OCI-LY7 (cell line): Measurements from ENCODE around the gene RHBDD1. TPM values are rescaled to one million over a fixed set of nuclear protein-coding genes. Genes with fewer than 3 reads are reported as not detected.

ENCODE experiments used
- BruUV-seq: library from RNA; stranded (reverse); fragments of 400-500 nt; replicated peaks from 2 replicates; lab custom pipeline; 2021; lab: Mats Ljungman, UMichigan
- CTCF ChIA-PET: fragments of 300-600 bp; sonication (Branson Sonifier 250); formaldehyde crosslinking; loops from one replicate; lab custom pipeline; 2022; ENCODE audit warnings: antibody characterized with exemption; ENCODE audit not compliant: unreplicated experiment; lab: Charles Lee
- POLR2A ChIA-PET: fragments of 300-600 bp; sonication (Branson Sonifier 250); formaldehyde crosslinking; loops from one replicate; lab custom pipeline; 2022; ENCODE audit warnings: antibody characterized with exemption; lab: Charles Lee
- DNase-seq: peaks from one replicate; pipeline ENCODE4 v3.0.0-alpha.2; 2015; ENCODE audit warnings: low spot score
- H2AFZ ChIP-seq: fragments of 200-600 bp; sonication (generic), shearing (Covaris generic); 2 replicates; pipeline ENCODE4 v1.6.1; 2014; ENCODE audit warnings: mild to moderate bottlenecking, antibody characterized with exemption, low read length, moderate library complexity
- H3K27ac ChIP-seq: fragments of 200-600 bp; sonication (generic); 2 replicates; pipeline ENCODE4 v1.5.1; 2014; ENCODE audit warnings: mixed run types, low read depth, mild to moderate bottlenecking, moderate library complexity, low read length, inconsistent platforms; ENCODE audit not compliant: poor library complexity, severe bottlenecking
- H3K36me3 ChIP-seq: fragments of 200-600 bp; sonication (generic); 2 replicates; pipeline ENCODE4 v1.6.1; 2014; ENCODE audit warnings: mild to moderate bottlenecking, antibody characterized with exemption, low read length, moderate library complexity, mixed read lengths; ENCODE audit not compliant: insufficient read depth
- H3K4me1 ChIP-seq: fragments of 200-600 bp; sonication (generic); 2 replicates; pipeline ENCODE4 v1.5.1; 2014; ENCODE audit warnings: mild to moderate bottlenecking, low read length; ENCODE audit not compliant: insufficient read depth, poor library complexity, severe bottlenecking
- H3K4me2 ChIP-seq: fragments of 200-600 bp; sonication (generic); 2 replicates; pipeline ENCODE4 v1.6.1; 2014; ENCODE audit warnings: mild to moderate bottlenecking, low read length
- H3K4me3 ChIP-seq: fragments of 200-600 bp; sonication (generic); 2 replicates; pipeline ENCODE4 v1.5.1; 2014; ENCODE audit warnings: mild to moderate bottlenecking, low read depth, low read length; ENCODE audit not compliant: poor library complexity, severe bottlenecking
- H3K79me2 ChIP-seq: fragments of 200-600 bp; sonication (generic); 2 replicates; pipeline ENCODE4 v1.6.1; 2016; ENCODE audit warnings: low read depth, mild to moderate bottlenecking, low read length, moderate library complexity, mixed read lengths; ENCODE audit not compliant: insufficient read depth
- H3K9me2 ChIP-seq: fragments of 200-600 bp; sonication (generic); 2 replicates; pipeline ENCODE4 v1.6.1; 2016; ENCODE audit warnings: mild to moderate bottlenecking, low read length, mixed read lengths; ENCODE audit not compliant: insufficient read depth
- H3K9me3 ChIP-seq: fragments of 200-600 bp; sonication (generic); 2 replicates; pipeline ENCODE4 v1.6.1; 2014; ENCODE audit warnings: mild to moderate bottlenecking, mixed run types, low read length, mixed read lengths
- H4K20me1 ChIP-seq: fragments of 200-600 bp; sonication (generic); 2 replicates; pipeline ENCODE4 v1.6.1; 2014; ENCODE audit warnings: mild to moderate bottlenecking, antibody characterized with exemption, low read length, moderate library complexity, mixed read lengths; ENCODE audit not compliant: insufficient read depth
- CTCF ChIP-seq: fragments of 200-600 bp; sonication (generic); conservative IDR thresholded peaks from 2 replicates; pipeline ENCODE4 v1.5.1; 2014; ENCODE audit warnings: mild to moderate bottlenecking, antibody characterized with exemption, low read length, moderate library complexity, mixed read lengths
- EZH2phosphoT487 ChIP-seq: fragments of 200-600 bp; sonication (generic); IDR thresholded peaks from 2 replicates; pipeline ENCODE4 v1.6.1; 2018; ENCODE audit warnings: low read depth, borderline replicate concordance, mild to moderate bottlenecking, mixed run types, antibody characterized with exemption, low read length, moderate library complexity, mixed read lengths
- intact Hi-C: fragments of 100-400 bp; cut with micrococcal nuclease; formaldehyde crosslinking; loops from one replicate; pipeline ENCODE4 v1.10.0; 2022; ENCODE audit not compliant: unreplicated experiment
- total RNA-seq, 2 experiments: library from RNA; depleted of rRNA in 1 of 2; stranded (reverse); fragments of >200 nt in 1 of 2; shearing (Covaris generic) in 1 of 2; gene quantifications; 2 replicates each; pipeline ENCODE4 v1.2.3, GENCODE V29; 2014 to 2022

Gene RHBDD1
- total RNA-seq, 2 experiments from 2014 or later: 40.8 to 80.3 TPM

DNA sequence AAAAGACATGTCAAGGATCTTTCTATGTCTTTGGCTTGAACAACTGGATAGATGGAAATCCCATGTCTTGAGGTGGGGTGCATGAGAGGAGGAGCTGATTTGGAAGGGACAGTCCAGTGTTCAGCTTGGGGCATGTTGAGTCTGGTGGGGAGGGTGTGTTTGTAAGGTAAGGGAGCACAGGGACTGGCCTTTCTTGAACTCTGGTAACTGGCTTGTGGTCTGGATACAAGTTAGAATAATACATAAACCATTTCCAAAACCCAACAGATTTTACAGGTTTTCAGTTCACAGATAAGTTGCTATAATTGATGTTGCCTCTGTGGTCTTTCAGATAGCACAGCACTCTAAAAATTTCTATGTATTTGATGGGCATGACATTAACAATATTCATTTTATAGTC, 24.2 kb downstream of the RHBDD1 start:
- H3K27ac ChIP-seq: no peak overlapping the region
- no peaks in the 10 kb centered on the region for H3K9me3 ChIP-seq
- POLR2A ChIA-PET: interaction anchor here (0.6 to 1.1 kb wide), 3 partner anchors 13 to 31 kb away, joined by 3 to 5 read pairs (median 3); no protein-coding TSS in a partner anchor
- no peak overlapping the region for H3K4me2 ChIP-seq
- intact Hi-C loops: no loop called here
- H3K9me2 ChIP-seq: no peaks in the 10 kb centered on the region
- H3K36me3 ChIP-seq: peaks cover 11% of the 10 kb centered on the region
- TF ChIP-seq EZH2phosphoT487 (no peak), CTCF (no peak)
- DNase-seq: no peak
- no TSS peak for BruUV-seq
- CTCF ChIA-PET: no interaction called here
- no peak overlapping the region for H3K4me3 ChIP-seq
- H3K4me1 ChIP-seq: peaks cover 8% of the 10 kb centered on the region
- no peaks in the 10 kb centered on the region for H4K20me1 ChIP-seq
- no peaks in the 10 kb centered on the region for H3K79me2 ChIP-seq
- H2AFZ ChIP-seq: no peak overlapping the region

GRCh38 chr2:226862623-226863022, 26.8 kb downstream of the RHBDD1 start:
- Histone ChIP-seq H3K4me2 (peak overlapping the region; percentile 26; the same call in 1 of the 2 replicates), H3K9me2 (no peaks in the 10 kb centered on the region), H4K20me1 (no peaks in the 10 kb centered on the region), H3K4me3 (no peak overlapping the region), H3K9me3 (no peaks in the 10 kb centered on the region), H2AFZ (no peak overlapping the region), H3K27ac (no peak overlapping the region), H3K79me2 (no peaks in the 10 kb centered on the region), H3K4me1 (peaks cover 8% of the 10 kb centered on the region), H3K36me3 (peaks cover 29% of the 10 kb centered on the region)
- ChIA-PET POLR2A (interaction anchor here (0.6 to 2.2 kb wide), 11 partner anchors 10 to 47 kb away, joined by 3 to 14 read pairs (median 5); no protein-coding TSS in a partner anchor), CTCF (no interaction called here)
- BruUV-seq: no TSS peak
- no peak for TF ChIP-seq EZH2phosphoT487
- TF ChIP-seq CTCF: no peak
- DNase-seq: peak; percentile 7
- intact Hi-C loops: no loop called here

GRCh38 chr2:226865273-226865672, 29.4 kb downstream of the RHBDD1 start:
- Histone ChIP-seq H3K4me1 (peaks cover 8% of the 10 kb centered on the region), H2AFZ (no peak overlapping the region), H3K9me3 (no peaks in the 10 kb centered on the region), H3K4me3 (no peak overlapping the region), H3K79me2 (no peaks in the 10 kb centered on the region), H3K27ac (no peak overlapping the region), H3K4me2 (no peak overlapping the region), H4K20me1 (no peaks in the 10 kb centered on the region), H3K9me2 (no peaks in the 10 kb centered on the region), H3K36me3 (peaks cover 53% of the 10 kb centered on the region)
- no peak for DNase-seq
- ChIA-PET POLR2A (interaction anchor here (1.1 to 1.3 kb wide), 2 partner anchors 25 to 35 kb away, joined by 3 to 4 read pairs; no protein-coding TSS in a partner anchor), CTCF (no interaction called here)
- TF ChIP-seq CTCF (no peak), EZH2phosphoT487 (no peak)
- intact Hi-C loops: no loop called here
- BruUV-seq: no TSS peak
